ENCODE measurements around the gene PTGER1. TPM values are rescaled to one million over a fixed set of nuclear protein-coding genes. Genes with fewer than 3 reads are reported as not detected.

Gene PTGER1
- total RNA-seq, result under 1 TPM in 1 of 2 donors, not detected in 1; 0.11 TPM
- polyA plus RNA-seq (ENCODE audit: insufficient read length in 2 of 2), result under 1 TPM; 0.54 to 0.63 TPM
- long read RNA-seq, donor 1, result 0 reads
- long read RNA-seq, donor 2, partial matches to known transcripts, result 0 of 1 reads
- long read RNA-seq, donor 2, other reads (novel, unspliced or antisense), result 0 of 1 reads
- long read RNA-seq, donor 3, result 0 reads
- long read RNA-seq, donor 4, transcript PTGER1-201 (3 exons, 1,421 nt), result major isoform, 20 of 27 reads
- long read RNA-seq, donor 4, partial matches to known transcripts, result 7 of 27 reads
- long read RNA-seq, donor 4, other reads (novel, unspliced or antisense), result 0 of 27 reads

GRCh38 chr19:14475251-14476073 is at the start of gene PTGER1:
Gene PTGER1 (minus strand): TSS chr19:14475354. CDS start chr19:14474320, 1,034 bp downstream.
- H3K36me3 ChIP-seq (ENCODE audit: control insufficient read depth, insufficient read depth, low read length), result peaks cover 73% of the 10 kb centered on the region
- no peak for DNase-seq (ENCODE audit: low read depth in 4 of 6, low spot score in 6 of 6)
- H3K4me1 ChIP-seq (ENCODE audit: control insufficient read depth, insufficient read depth, low read length), result peaks cover 43% of the 10 kb centered on the region
- WGBS (ENCODE audit: insufficient coverage), result 20% methylated on average over 31 of the region's 33 CpGs
- no peaks in the 10 kb centered on the region for H3K9me3 ChIP-seq (ENCODE audit: control insufficient read depth, insufficient read depth, low read length)
- no peak within 1 kb of the TSS for H3K27ac ChIP-seq (ENCODE audit: low read depth, low read length)
- H3K4me3 ChIP-seq (ENCODE audit: low read depth, low read length), result no peak within 1 kb of the TSS
- peaks cover 29% of the 10 kb centered on the region for H3K27me3 ChIP-seq (ENCODE audit: control insufficient read depth, insufficient read depth, low read length)

- Histone ChIP-seq H3K4me1 (ENCODE audit: control insufficient read depth, insufficient read depth, low read length) (peaks cover 30% of the 10 kb centered on the region), H3K27me3 (ENCODE audit: control insufficient read depth, insufficient read depth, low read length) (no peaks in the 10 kb centered on the region), H3K4me3 (ENCODE audit: low read depth, low read length) (no peak overlapping the region), H3K27ac (ENCODE audit: low read depth, low read length) (no peak overlapping the region), H3K9me3 (ENCODE audit: control insufficient read depth, insufficient read depth, low read length) (no peaks in the 10 kb centered on the region), H3K36me3 (ENCODE audit: control insufficient read depth, insufficient read depth, low read length) (peaks cover 13% of the 10 kb centered on the region)
- WGBS (ENCODE audit: insufficient coverage), result 86% methylated on average over 2 of the region's 4 CpGs
- no peak for DNase-seq (ENCODE audit: low read depth in 4 of 6, low spot score in 6 of 6)
Measured at GRCh38 chr19:14520543-14520942, 45.4 kb upstream of the PTGER1 start.

- peaks cover 19% of the 10 kb centered on the region for H3K36me3 ChIP-seq (ENCODE audit: control insufficient read depth, insufficient read depth, low read length)
- no peak overlapping the region for H3K4me3 ChIP-seq (ENCODE audit: low read depth, low read length)
- H3K27me3 ChIP-seq (ENCODE audit: control insufficient read depth, insufficient read depth, low read length), result no peaks in the 10 kb centered on the region
- 67% methylated on average over 1 of the region's 2 CpGs for WGBS (ENCODE audit: insufficient coverage)
- H3K27ac ChIP-seq (ENCODE audit: low read depth, low read length), result no peak overlapping the region
- DNase-seq (ENCODE audit: low read depth in 4 of 6, low spot score in 6 of 6), result no peak
- H3K9me3 ChIP-seq (ENCODE audit: control insufficient read depth, insufficient read depth, low read length), result no peaks in the 10 kb centered on the region
- H3K4me1 ChIP-seq (ENCODE audit: control insufficient read depth, insufficient read depth, low read length), result peaks cover 32% of the 10 kb centered on the region
Measured at GRCh38 chr19:14519860-14520407, 44.8 kb upstream of the PTGER1 start.

GRCh38 chr19:14519245-14519859 is 44.2 kb upstream of the PTGER1 start:
- no peaks in the 10 kb centered on the region for H3K9me3 ChIP-seq (ENCODE audit: control insufficient read depth, insufficient read depth, low read length)
- no peak overlapping the region for H3K27ac ChIP-seq (ENCODE audit: low read depth, low read length)
- H3K27me3 ChIP-seq (ENCODE audit: control insufficient read depth, insufficient read depth, low read length), result no peaks in the 10 kb centered on the region
- H3K4me1 ChIP-seq (ENCODE audit: control insufficient read depth, insufficient read depth, low read length), result peaks cover 33% of the 10 kb centered on the region
- DNase-seq (ENCODE audit: low read depth in 4 of 6, low spot score in 6 of 6), result no peak
- peaks cover 24% of the 10 kb centered on the region for H3K36me3 ChIP-seq (ENCODE audit: control insufficient read depth, insufficient read depth, low read length)
- WGBS (ENCODE audit: insufficient coverage), result 100% methylated on average over 5 of the region's 22 CpGs
- H3K4me3 ChIP-seq (ENCODE audit: low read depth, low read length), result no peak overlapping the region

GRCh38 chr19:14517840-14518505 is 42.8 kb upstream of the PTGER1 start, which contains the start of gene DNAJB1:
Gene DNAJB1 (minus strand): TSS chr19:14518397. CDS start chr19:14518349, 48 bp downstream.
- H3K4me1 ChIP-seq (ENCODE audit: control insufficient read depth, insufficient read depth, low read length), result peaks cover 36% of the 10 kb centered on the region
- no peaks in the 10 kb centered on the region for H3K27me3 ChIP-seq (ENCODE audit: control insufficient read depth, insufficient read depth, low read length)
- H3K36me3 ChIP-seq (ENCODE audit: control insufficient read depth, insufficient read depth, low read length), result peaks cover 33% of the 10 kb centered on the region
- H3K27ac ChIP-seq (ENCODE audit: low read depth, low read length), result peak within 1 kb of the TSS; percentile 99
- 0% methylated on average over 76 of the region's 82 CpGs for WGBS (ENCODE audit: insufficient coverage)
- DNase-seq (ENCODE audit: low read depth in 4 of 6, low spot score in 6 of 6), result peak in 2 of 6 donors; percentile 79 to 88
- no peaks in the 10 kb centered on the region for H3K9me3 ChIP-seq (ENCODE audit: control insufficient read depth, insufficient read depth, low read length)
- peak within 1 kb of the TSS; percentile 94 for H3K4me3 ChIP-seq (ENCODE audit: low read depth, low read length)

GRCh38 chr19:14517446-14517839 is 42.3 kb upstream of the PTGER1 start:
- under 1% methylated on average over 32 of the region's 32 CpGs for WGBS (ENCODE audit: insufficient coverage)
- Histone ChIP-seq H3K4me1 (ENCODE audit: control insufficient read depth, insufficient read depth, low read length) (peaks cover 36% of the 10 kb centered on the region), H3K9me3 (ENCODE audit: control insufficient read depth, insufficient read depth, low read length) (no peaks in the 10 kb centered on the region), H3K36me3 (ENCODE audit: control insufficient read depth, insufficient read depth, low read length) (peaks cover 33% of the 10 kb centered on the region), H3K27ac (ENCODE audit: low read depth, low read length) (peak overlapping the region; percentile 86), H3K27me3 (ENCODE audit: control insufficient read depth, insufficient read depth, low read length) (no peaks in the 10 kb centered on the region), H3K4me3 (ENCODE audit: low read depth, low read length) (peak overlapping the region; percentile 94)
- DNase-seq (ENCODE audit: low read depth in 4 of 6, low spot score in 6 of 6), result no peak

- Histone ChIP-seq H3K4me3 (ENCODE audit: low read depth, low read length) (peak overlapping the region; percentile 94), H3K4me1 (ENCODE audit: control insufficient read depth, insufficient read depth, low read length) (peaks cover 36% of the 10 kb centered on the region), H3K27ac (ENCODE audit: low read depth, low read length) (peak overlapping the region; percentile 86), H3K27me3 (ENCODE audit: control insufficient read depth, insufficient read depth, low read length) (no peaks in the 10 kb centered on the region), H3K9me3 (ENCODE audit: control insufficient read depth, insufficient read depth, low read length) (no peaks in the 10 kb centered on the region), H3K36me3 (ENCODE audit: control insufficient read depth, insufficient read depth, low read length) (peaks cover 33% of the 10 kb centered on the region)
- DNase-seq (ENCODE audit: low read depth in 4 of 6, low spot score in 6 of 6), result no peak
- WGBS (ENCODE audit: insufficient coverage), result 47% methylated on average over 8 of the region's 22 CpGs
Measured at GRCh38 chr19:14516746-14517438, 41.7 kb upstream of the PTGER1 start.

GRCh38 chr19:14516048-14516534 is 40.9 kb upstream of the PTGER1 start:
- DNase-seq (ENCODE audit: low read depth in 4 of 6, low spot score in 6 of 6), result no peak
- no peak overlapping the region for H3K27ac ChIP-seq (ENCODE audit: low read depth, low read length)
- no peaks in the 10 kb centered on the region for H3K27me3 ChIP-seq (ENCODE audit: control insufficient read depth, insufficient read depth, low read length)
- peaks cover 36% of the 10 kb centered on the region for H3K4me1 ChIP-seq (ENCODE audit: control insufficient read depth, insufficient read depth, low read length)
- H3K36me3 ChIP-seq (ENCODE audit: control insufficient read depth, insufficient read depth, low read length), result peaks cover 33% of the 10 kb centered on the region
- WGBS (ENCODE audit: insufficient coverage), result 87% methylated on average over 12 of the region's 15 CpGs
- H3K9me3 ChIP-seq (ENCODE audit: control insufficient read depth, insufficient read depth, low read length), result no peaks in the 10 kb centered on the region
- peak overlapping the region; percentile 94 for H3K4me3 ChIP-seq (ENCODE audit: low read depth, low read length)

Data from spinal cord (tissue), 10 donors.